Measurements from ENCODE around the gene INTS3.

Gene INTS3

DNA sequence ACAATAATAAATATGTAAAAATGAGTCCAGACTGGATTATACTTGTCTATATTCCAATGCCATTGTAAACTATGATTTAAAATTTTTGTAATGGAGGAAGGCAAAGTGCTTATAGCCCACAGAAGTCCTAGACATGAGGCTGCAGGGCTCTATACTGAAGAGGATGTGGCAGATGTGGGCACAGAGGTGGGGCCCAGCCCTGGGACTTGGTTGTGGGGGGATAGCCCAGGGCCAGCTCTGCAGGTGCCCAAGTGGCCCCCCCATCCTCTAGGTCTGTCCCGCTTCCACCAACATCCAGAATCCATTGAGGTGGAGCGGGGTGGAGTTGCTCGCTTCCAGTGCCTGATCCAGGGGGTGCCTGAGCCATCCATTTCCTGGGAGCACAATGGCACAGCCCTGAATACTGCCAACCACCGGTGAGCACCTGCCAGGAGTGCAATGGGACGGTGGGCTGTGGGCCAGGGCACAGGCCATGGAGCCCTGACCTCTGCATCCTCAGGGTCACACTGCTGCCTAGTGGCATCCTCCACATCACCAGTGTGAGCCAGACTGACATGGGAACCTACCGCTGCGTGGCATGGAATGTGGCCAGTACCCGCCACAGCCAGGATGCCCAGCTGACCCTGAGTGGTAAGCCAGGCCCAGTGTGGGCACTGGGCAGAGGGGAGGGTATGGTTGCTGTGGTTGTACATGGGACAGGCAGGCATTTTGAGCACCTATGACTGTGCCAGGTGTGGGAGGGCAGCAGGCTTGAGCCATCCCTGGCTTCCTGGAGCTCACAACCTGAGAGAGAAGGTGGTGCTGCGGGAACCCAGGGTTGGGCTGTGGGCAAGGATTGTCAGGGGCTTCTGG lies 68.3 kb downstream of the INTS3 start:
- no peak for DNase-seq (ENCODE audit: low read depth)

DNA sequence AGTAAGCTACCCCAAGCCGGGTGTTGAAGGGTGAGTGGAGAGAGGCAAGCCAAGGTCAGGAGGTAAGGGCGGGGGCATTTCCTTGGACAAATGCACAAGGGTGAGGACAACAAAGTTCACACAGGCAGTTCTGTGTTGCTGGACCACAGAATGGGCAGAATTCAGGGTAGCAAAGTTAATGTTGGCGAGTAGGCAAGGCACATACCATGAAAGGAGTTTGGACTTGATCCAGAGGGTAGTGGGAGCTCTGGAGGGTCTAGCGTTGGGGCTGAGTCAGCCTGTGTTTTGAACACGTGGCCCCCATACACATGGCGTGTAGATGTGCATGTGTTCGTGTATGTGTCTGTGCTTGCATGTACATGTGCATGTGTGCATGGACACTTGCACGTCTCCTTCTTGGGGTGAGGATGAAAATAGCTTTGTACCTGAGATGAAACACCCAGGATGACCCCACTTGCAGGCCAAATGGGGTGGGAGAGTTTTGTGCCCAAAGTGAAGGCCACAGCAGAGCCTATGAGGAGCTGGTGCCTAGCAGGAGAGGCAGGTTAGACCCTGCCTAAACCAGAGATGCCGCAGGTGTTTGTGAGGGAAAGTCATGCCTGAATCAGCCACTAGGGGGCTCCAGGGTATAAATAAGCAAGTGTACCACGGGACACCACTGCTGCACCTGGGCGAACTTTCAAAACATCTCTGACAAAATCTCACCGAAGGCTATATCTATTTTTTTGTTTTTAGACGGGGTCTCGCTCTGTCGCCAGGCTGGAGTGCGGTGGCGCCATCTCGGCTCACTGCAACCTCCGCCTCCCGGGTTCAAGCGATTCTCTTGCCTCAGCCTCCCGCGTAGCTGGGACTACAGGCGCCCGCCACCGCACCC lies 69.2 kb downstream of the INTS3 start:
- peak; percentile 59 for DNase-seq (ENCODE audit: low read depth)

DNA sequence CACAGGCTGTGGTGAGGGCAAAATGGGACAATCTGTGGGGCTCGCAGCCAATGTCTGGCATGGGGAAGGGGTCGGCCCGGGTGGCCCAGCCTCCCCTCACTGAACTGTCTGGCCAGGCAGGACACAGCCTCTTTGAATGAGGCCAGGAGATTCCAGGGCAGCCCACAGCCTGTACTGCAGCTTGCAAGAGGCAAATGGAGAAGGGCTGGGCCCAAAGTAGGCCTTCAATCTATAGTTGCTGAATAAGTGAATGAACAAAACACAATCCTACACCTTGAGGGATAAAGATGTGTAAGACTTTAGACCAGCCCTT lies 70.6 kb downstream of the INTS3 start:
- no peak for DNase-seq (ENCODE audit: low read depth)

DNA sequence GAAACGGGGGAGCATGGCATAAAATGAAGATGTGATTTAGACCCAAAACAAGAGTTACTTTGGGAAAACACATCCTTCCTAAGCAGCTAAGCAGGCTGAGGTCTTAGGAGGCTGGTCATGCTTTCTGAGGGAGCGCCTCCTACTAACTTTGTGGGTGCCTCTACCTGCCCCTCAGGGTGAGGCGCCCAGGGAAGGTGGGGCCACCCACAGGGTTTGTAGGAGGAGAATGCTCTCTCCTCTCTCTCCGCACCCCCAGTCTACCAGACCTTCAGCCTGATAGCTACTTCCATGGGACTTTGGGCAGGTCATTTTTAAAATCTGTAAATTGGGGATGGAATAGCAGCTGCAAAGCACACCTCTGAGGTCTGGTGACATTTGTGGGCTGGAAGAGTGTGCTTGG lies 71.2 kb downstream of the INTS3 start:
- DNase-seq (ENCODE audit: low read depth), result no peak

DNA sequence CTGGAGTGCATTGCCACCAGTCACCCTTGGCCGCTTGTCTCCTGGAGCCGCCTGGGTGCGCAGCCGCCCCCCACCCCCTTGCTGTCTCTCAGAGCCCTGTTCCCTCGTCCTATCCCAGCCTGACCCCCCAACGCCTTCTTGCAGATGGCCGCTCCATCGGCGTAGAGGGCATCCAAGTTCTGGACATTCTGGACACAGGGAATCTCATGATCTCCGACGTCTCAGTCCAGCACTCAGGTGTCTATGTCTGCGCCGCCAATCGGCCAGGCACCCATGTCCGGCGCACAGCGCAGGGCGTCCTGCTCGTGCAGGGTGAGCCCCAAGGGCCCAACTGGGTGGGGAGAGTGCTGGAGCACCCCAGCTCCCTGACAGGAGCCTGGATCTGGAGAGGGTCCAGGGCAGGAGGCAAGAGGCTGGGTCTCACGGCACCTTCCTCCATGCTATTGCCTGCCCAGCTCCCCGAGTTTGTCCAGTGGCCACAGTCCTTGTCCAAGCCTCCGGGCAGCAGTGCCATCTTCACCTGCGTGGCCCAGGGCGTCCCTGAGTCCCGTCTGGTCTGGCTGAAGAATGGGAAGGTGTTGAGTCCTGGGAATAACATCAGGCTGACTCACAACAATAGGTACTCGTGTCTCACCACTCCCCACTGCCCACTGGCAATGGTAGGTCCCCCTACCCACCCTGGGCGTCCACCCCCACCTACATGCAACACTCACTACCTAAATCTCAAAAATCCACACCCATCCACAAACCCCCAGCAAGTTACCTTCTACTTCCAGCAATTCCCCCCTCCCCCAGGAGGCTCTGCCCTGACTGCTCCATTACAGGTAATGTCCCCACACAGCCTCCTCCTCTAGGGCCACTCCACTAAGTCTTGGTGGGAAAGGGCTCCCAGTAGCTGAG lies 72.0 kb downstream of the INTS3 start:
- no peak for DNase-seq (ENCODE audit: low read depth)

DNA sequence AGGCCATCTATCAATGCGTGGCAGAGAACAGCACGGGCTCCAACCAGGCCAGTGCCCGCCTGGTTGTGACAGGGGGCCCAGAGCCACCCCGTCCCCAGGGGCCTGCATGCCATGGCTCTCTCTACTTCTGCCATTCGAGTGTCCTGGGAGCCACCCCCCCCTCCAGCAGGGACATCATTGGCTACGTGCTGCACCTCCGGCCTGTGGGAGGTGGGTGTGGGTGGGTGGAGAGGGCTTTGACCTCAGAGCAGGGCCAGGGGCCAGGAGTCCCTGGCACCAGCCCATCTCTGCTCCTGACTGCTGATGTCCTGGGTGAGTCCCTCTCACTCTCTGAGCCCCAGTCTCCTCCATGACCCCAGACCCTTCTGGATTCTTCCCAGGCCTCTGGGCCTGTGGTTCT lies 72.7 kb downstream of the INTS3 start:
- no peak for DNase-seq (ENCODE audit: low read depth)

- DNase-seq (ENCODE audit: low read depth), result no peak
Measured at GRCh38 chr1:153801028-153801625, 73.3 kb downstream of the INTS3 start.

DNA sequence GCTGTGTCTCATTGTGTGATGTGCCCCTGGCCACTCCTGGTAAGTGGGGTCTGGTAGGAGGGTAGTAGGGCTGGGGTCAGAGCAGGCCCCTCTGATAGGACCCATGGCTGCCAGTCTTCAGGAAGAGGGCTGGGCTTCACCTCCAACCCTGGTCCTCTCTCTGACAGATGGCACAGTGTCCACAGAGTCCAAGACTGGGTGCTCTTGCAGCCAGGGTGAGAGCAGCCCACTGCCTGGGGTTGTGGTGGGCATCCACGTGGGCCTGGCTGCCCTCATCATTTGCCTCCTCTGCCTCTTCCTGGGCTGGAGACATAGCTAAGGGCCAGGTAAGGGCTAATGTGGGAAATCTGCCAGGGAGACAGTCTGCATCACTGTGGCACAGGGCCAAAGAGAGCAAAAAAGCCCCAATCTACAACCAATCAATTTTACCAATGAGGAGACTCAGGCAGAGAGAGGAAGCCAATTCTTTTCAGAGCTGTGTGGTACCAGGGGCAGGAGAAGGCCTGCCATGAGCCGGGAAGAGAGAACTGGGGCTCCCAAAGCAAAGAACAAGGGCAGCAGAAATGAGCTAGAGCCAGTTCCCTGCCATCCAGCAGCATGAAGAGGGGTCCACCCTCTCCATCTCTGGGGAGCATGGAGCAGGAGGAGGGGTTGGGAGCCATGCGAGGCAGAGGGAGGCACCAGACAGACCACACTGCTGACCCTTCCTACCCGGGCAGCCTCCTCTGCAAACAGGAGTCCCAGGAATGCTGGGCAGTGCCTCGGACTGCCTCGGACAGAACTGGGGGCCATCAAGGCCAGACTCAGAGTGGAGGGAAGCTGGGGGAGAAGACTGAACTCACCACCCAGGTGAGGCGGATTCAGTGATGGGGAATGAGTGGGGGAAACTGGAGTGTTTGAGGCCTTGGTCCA lies 74.2 kb downstream of the INTS3 start:
- no peak for DNase-seq (ENCODE audit: low read depth)

GRCh38 chr1:153803470-153804056 lies 75.7 kb downstream of the INTS3 start:
- no peak for DNase-seq (ENCODE audit: low read depth)

- DNase-seq (ENCODE audit: low read depth), result no peak
Measured at GRCh38 chr1:153804112-153804511, 76.3 kb downstream of the INTS3 start.

DNA sequence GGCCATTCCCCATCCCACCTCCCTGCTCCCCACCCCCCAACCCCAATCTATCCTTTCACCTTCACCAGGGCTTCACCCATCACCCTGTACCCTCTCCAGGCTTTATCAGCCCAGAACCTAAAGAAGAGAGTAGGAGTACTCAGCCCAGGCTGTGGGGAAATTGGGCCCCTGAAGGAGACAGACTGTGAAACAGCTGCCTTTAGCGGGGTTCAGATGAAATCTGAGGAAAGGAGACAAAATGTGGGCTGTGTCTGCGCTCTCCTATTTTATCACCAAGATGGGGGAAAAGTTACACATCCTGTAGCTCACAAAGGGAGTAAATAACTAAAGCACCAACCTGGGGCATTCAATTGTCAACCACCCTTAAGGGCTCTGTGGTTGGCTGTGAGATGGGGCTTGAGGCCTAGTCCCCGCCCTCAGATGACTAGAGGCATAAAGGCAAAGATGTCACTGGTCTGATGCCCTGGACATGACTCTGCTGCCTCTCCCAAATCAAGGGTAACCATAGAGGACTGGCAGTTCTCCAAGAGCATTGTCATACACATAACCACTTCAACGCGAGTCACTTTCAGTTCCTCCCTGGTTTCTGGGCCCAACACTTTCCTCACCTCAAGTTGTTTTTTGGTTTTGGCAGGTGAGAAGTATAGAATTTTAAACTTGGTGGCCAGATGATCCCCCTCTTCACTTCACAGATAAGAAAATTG lies 77.3 kb downstream of the INTS3 start:
- peak; percentile 33 for DNase-seq (ENCODE audit: low read depth)

DNA sequence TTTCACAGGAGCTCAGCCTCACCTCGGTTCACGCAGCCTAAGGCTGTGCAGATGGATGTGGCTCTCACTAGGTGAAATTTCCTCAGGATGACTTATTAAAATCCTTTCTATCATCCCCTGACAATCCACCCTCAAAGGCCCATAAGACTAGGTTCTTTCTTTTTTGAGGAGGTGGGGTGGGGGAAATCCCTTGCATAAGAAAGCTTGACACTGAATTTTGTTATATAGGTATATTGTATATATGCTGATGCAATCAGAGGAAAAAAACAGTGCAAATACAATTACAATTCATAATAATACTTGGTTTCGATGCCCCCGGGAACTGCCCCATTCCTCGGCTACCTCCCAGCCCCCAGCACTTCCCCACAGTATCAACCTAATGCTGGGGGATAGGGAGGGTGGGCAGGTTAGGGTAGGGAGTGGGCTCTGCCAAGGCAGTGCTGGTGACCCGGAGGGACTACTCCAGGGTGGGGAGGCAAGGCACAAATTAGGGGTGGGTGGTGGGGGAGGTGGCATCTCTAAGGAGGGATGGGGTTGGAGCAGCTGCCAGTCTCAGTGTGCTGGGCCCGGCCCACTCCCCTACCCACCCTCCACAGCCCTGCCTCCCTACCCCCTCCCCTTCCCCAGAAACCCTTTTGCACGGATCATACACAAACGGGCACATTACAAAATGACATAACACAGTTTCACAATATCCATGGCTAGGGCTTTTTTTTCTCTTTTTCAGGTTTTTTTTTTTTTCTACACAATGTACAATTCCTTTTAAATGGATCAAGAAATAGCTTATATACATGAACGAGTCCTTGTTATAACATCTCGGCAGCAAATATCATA lies 78.3 kb downstream of the INTS3 start:
- DNase-seq (ENCODE audit: low read depth), result no peak

DNA sequence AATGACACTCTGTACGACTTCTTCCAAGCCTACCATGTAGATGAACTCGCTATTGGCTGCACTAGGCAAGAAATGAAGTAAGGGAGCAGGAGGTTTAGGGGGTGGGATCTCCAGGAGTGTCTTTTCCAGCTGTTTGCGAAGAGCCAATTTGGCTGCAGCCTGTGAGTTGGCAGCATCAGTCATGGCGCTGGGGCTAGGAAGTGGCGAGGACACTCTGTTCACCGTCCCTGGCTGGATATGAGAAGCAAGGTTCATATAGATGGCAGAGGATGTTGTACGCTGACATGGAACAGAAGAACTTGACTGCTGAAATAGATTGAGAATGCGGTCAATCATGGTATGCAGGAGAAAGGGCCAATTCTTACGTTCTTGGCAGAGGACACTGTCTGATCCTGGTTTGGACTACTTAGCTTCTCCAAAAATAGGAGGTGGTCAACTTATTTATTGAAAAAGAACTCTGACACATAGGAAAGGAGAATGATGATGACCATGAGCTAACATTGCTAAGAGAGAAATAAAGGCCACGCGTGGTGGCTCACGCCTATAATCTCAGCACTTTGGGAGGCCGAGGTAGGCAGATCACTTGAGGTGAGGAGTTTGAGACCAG lies 88.5 kb downstream of the INTS3 start:
- DNase-seq (ENCODE audit: low read depth), result no peak

DNA sequence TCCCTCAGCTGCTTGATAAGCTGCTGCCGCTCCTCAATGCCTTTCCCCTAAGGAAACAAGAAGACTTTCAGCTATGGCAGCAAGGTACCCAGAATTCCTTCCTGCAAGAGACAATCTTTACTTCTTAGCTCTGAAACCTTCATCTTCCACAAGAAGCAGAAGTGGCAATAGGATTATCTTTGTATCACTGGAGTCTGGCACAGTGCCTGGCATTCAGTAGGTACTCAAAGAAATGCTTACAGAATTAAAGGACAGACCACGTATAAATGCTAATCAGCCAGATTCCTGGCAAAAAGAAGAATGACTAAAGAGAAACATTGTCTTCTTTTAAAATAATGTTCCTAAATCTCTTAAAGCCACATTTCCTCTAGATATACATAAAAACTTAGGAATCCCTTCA lies 91.0 kb downstream of the INTS3 start:
- DNase-seq (ENCODE audit: low read depth), result no peak

Measured in stimulated activated CD8-positive, alpha-beta memory T cell treated with anti-CD3 and anti-CD28 coated beads, Interleukin-12 subunit alpha, Interleukin-12 subunit beta, amount 100 ng/mL, for 4 hours (primary cell).